ENCODE measurements around the gene LPAR1. TPM values are rescaled to one million over a fixed set of nuclear protein-coding genes. Genes with fewer than 3 reads are reported as not detected.

Gene LPAR1
- total RNA-seq, 6 donors from 2014 or later, result 9.3 to 28.7 (median 15.6) TPM

GRCh38 chr9:110975969-110976368 is 62.3 kb downstream of the LPAR1 start:
- Histone ChIP-seq H3K36me3 (no peaks in the 10 kb centered on the region), H3K9me3 (no peaks in the 10 kb centered on the region), H3K27me3 (no peaks in the 10 kb centered on the region), H3K27ac (no peak overlapping the region), H3K4me3 (no peak overlapping the region), H3K4me1 (peaks cover 0 to 4% (median 0%) of the 10 kb centered on the region in 4 donors)
- no peak for TF ChIP-seq EP300 (IDR thresholded peaks at IDR 0.05)
- TF ChIP-seq POLR2AphosphoS5 (IDR thresholded peaks at IDR 0.05), result no peak
- no peak for TF ChIP-seq CTCF (IDR thresholded peaks at IDR 0.05)
- ATAC-seq (ENCODE audit: low FRiP score in 2 of 2) (peak in 1 of 2 donors; percentile 80), DNase-seq (no peak)
- 69 to 78% methylated on average over 6 of the region's 6 CpGs for WGBS, 2 donors

GRCh38 chr9:110975278-110975677 is 63.0 kb downstream of the LPAR1 start:
- no peak for ATAC-seq (ENCODE audit: low FRiP score in 2 of 2)
- Histone ChIP-seq H3K27ac (no peak overlapping the region), H3K36me3 (no peaks in the 10 kb centered on the region), H3K9me3 (no peaks in the 10 kb centered on the region), H3K27me3 (no peaks in the 10 kb centered on the region), H3K4me3 (no peak overlapping the region), H3K4me1 (peaks cover 0 to 4% (median 0%) of the 10 kb centered on the region in 4 donors)
- no peak for DNase-seq
- TF ChIP-seq CTCF (IDR thresholded peaks at IDR 0.05), result no peak
- TF ChIP-seq EP300 (IDR thresholded peaks at IDR 0.05), result no peak
- no peak for TF ChIP-seq POLR2AphosphoS5 (IDR thresholded peaks at IDR 0.05)
- no peak for TF ChIP-seq POLR2A (IDR thresholded peaks at IDR 0.05)
- 73 to 81% methylated on average over 2 of the region's 2 CpGs for WGBS, 2 donors

- 90 to 91% methylated on average over 5 of the region's 5 CpGs for WGBS, 2 donors
- no peaks in the 10 kb centered on the region for H3K36me3 ChIP-seq
- H3K4me1 ChIP-seq, result no peaks in the 10 kb centered on the region
- no peaks in the 10 kb centered on the region for H3K9me3 ChIP-seq
- H3K27ac ChIP-seq, result no peak overlapping the region
- no peaks in the 10 kb centered on the region for H3K27me3 ChIP-seq
- TF ChIP-seq CTCF (IDR thresholded peaks at IDR 0.05) (no peak), EP300 (IDR thresholded peaks at IDR 0.05) (no peak), POLR2AphosphoS5 (IDR thresholded peaks at IDR 0.05) (no peak), POLR2A (IDR thresholded peaks at IDR 0.05) (no peak)
- DNase-seq (no peak), ATAC-seq (ENCODE audit: low FRiP score in 2 of 2) (no peak)
- H3K4me3 ChIP-seq, result no peak overlapping the region
Measured at GRCh38 chr9:110971705-110972104, 66.6 kb downstream of the LPAR1 start.

- Histone ChIP-seq H3K9me3 (no peaks in the 10 kb centered on the region), H3K27ac (no peak overlapping the region), H3K4me1 (no peaks in the 10 kb centered on the region), H3K4me3 (no peak overlapping the region), H3K27me3 (no peaks in the 10 kb centered on the region), H3K36me3 (no peaks in the 10 kb centered on the region)
- DNase-seq (no peak), ATAC-seq (ENCODE audit: low FRiP score in 2 of 2) (no peak)
- WGBS, 2 donors, result 89 to 95% methylated on average over 2 of the region's 2 CpGs
- no peak for TF ChIP-seq EP300 (IDR thresholded peaks at IDR 0.05)
- TF ChIP-seq POLR2A (IDR thresholded peaks at IDR 0.05), result no peak
- no peak for TF ChIP-seq CTCF (IDR thresholded peaks at IDR 0.05)
- no peak for TF ChIP-seq POLR2AphosphoS5 (IDR thresholded peaks at IDR 0.05)
Measured at GRCh38 chr9:110971234-110971633, 67.0 kb downstream of the LPAR1 start.

GRCh38 chr9:110969971-110970386 is 68.3 kb downstream of the LPAR1 start:
- DNase-seq (no peak), ATAC-seq (ENCODE audit: low FRiP score in 2 of 2) (no peak)
- Histone ChIP-seq H3K4me1 (no peaks in the 10 kb centered on the region), H3K4me3 (no peak overlapping the region), H3K9me3 (no peaks in the 10 kb centered on the region), H3K36me3 (no peaks in the 10 kb centered on the region), H3K27me3 (no peaks in the 10 kb centered on the region), H3K27ac (no peak overlapping the region)
- TF ChIP-seq POLR2A (IDR thresholded peaks at IDR 0.05) (no peak), POLR2AphosphoS5 (IDR thresholded peaks at IDR 0.05) (no peak), EP300 (IDR thresholded peaks at IDR 0.05) (no peak), CTCF (IDR thresholded peaks at IDR 0.05) (no peak)
- WGBS, 2 donors, result 80 to 86% methylated on average over 4 of the region's 4 CpGs
